Measurements from ENCODE around the gene USP50.

The USP50 gene

DNA sequence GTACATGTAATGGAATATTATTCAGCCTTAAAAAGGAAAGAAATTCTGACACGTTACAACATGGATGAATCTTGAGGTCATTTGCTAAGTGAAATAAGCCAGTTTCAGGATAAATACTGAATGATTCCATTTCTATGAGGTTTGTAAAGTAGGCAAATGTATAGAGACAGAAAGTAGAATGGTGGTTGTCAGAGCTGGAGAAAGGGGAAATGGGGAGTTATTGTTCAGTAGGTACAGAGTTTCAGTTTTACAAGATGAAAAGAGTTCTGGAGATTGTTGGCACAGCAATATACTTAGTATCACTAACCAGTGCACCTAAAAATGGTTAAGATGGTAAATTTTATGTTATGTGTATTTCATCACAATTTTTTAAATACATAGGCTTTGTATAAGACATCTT is 61.7 kb downstream of the USP50 start:
- TF ChIP-seq, protein P1, sequence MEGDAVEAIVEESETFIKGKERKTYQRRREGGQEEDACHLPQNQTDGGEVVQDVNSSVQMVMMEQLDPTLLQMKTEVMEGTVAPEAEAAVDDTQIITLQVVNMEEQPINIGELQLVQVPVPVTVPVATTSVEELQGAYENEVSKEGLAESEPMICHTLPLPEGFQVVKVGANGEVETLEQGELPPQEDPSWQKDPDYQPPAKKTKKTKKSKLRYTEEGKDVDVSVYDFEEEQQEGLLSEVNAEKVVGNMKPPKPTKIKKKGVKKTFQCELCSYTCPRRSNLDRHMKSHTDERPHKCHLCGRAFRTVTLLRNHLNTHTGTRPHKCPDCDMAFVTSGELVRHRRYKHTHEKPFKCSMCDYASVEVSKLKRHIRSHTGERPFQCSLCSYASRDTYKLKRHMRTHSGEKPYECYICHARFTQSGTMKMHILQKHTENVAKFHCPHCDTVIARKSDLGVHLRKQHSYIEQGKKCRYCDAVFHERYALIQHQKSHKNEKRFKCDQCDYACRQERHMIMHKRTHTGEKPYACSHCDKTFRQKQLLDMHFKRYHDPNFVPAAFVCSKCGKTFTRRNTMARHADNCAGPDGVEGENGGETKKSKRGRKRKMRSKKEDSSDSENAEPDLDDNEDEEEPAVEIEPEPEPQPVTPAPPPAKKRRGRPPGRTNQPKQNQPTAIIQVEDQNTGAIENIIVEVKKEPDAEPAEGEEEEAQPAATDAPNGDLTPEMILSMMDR (IDR thresholded peaks at IDR 0.05; ENCODE audit: insufficient read depth, missing control alignments), result no peak
- FAIRE-seq (no peak), DNase-seq (ENCODE audit: insufficient read length, low spot score) (no peak)

DNA sequence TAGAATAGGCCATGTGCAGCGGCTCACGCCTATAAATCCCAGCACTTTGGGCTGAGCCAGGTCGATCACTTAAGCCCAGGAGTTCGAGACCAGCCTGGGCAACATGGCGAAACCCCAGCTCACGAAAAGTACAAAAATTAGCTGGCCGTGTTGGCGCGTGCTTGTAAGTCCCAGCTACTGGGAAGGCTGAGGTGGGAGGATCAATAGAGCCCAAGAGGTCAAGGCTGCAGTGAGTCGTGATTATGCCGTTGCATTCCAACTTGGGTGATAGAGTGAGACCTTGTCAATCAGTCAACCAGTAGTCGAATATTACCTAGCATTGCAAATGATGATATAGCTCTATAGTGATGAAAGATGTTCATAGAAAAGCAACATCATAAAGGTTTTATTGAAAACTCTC is 70.3 kb downstream of the USP50 start:
- TF ChIP-seq, protein P1 (IDR thresholded peaks at IDR 0.05; ENCODE audit: insufficient read depth, missing control alignments), result no peak
- DNase-seq (ENCODE audit: insufficient read length, low spot score) (no peak), FAIRE-seq (no peak)

DNA sequence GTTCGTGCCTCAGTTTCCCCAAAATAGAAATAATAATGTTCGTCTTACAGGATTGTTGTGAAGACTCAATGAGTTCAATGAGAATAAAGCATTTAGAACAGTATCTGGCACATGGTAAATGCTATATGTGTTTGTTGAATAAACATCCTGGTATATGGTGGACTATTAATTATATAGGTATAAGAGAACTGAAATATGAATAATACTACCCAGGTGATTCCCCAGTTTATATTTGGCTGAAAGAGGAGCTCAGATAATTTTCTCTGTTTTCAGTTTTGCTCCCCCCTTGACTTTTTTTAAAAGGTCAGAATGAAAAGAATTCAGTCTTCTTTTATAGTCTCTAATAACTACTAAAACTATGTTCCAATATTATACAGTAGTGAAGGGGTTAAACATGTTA is 75.4 kb downstream of the USP50 start:
- TF ChIP-seq, protein P1 (IDR thresholded peaks at IDR 0.05; ENCODE audit: insufficient read depth, missing control alignments), result no peak
- no peak for FAIRE-seq

DNA sequence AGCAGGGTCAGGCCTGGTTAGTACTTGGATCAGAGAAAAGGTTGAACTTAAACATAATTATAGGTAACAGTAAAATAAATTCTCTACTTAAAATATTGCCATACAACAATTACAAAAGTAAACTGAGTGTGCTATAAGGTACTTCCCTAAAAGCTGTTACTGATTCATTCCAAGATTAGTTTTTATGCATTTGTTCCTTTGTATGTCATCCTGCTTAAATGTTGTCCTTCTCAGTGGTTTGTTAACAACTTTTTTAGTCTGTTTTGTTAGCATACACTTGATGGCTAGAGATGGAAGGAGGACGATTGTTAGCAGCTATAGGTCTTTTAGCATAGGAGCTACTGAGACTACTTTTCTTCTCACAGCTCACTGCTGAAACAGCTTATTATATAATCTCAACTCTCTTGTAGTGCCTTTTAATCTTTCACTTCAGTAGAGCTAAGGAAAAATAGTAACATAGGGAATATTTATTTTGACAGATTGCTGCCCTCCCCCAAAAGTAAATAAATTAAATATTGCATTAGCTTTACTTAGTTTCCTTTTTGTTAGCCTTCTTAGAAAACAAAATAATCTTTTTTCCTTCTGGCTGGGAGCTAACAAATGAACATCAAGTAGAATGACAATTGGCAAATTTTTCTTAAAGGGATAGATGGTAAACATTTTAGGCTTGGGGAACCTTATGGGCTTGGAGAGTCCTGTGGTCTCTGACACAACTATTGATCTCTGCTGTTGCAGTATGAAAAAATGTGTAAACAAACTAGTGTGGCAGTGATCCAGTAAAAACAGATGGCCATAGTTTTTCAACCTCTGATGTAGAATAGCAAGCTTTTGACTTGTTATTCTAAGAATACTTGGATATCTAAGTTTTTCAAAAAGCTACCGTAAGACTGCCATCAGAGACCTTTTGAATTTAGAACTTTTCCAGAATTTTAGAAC is 82.8 kb downstream of the USP50 start:
- DNase-seq (ENCODE audit: insufficient read length, low spot score), result no peak
- TF ChIP-seq, protein P1 (IDR thresholded peaks at IDR 0.05; ENCODE audit: insufficient read depth, missing control alignments), result no peak
- FAIRE-seq, result no peak

More for the DNA sequence above, 75.4 kb downstream of the USP50 start:
- no peak for DNase-seq (ENCODE audit: insufficient read length, low spot score)

DNA sequence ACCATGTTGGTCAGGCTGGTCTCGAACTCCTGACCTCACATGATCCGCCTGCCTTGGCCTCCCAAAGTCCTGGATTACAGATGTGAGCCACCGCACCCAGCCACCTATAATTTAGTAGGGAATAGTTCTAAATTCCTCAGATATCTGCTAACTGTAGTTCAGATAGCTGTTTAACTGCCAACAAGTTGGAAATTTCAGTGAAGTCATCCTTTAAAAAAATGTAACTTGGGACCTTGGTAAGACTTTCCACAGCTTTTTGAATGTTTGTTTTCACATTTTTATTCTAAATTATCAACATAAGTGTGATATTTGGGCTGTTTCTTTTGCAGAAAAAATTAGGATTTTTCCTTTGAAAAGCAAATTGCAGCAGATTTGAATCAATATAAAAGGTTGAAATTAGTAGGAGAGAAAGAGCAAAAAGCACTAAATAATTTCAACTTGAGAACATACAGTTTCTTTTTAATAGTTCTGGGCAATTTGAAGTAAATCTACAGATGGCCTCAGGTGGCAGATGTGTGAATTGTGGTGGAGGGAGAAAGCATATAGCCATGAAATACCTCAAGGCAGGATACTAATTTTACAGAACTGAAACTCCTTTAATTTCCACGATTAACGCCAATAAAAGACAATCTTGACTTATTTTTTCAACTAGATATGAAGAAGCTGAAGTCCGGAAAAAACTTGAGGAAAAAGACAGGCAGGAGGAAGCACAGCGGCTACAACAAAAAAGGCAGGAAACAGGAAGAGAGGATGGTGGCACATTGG is 87.9 kb downstream of the USP50 start:
- TF ChIP-seq, protein P1 (IDR thresholded peaks at IDR 0.05; ENCODE audit: insufficient read depth, missing control alignments), result no peak
- DNase-seq (ENCODE audit: insufficient read length, low spot score) (no peak), FAIRE-seq (no peak)

DNA sequence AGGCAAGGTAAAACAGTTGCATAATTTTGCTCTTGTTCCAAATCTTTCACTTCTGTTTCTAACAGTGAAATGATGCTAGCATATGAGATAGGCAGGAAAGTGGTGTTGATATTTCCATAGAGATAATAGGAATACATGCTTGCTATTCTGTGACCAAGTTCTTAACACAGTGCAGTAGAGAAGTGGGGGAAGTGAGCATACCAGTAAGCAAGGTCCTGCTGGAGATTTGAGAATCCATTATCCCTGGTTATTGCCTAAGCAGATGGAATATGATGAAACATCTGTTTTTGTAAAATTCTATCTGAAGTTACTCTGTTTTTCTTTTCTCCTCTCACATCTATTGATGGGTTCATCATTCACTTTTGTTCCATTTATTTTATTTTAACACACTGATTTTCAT is 93.5 kb downstream of the USP50 start:
- no peak for DNase-seq (ENCODE audit: insufficient read length, low spot score)
- FAIRE-seq, result no peak
- TF ChIP-seq, protein P1 (IDR thresholded peaks at IDR 0.05; ENCODE audit: insufficient read depth, missing control alignments), result no peak

Data from D721Med (cell line).